Subcutaneous abdominal adipose tissue (tissue), 5 donors: ENCODE data around the gene LILRB1.

ENCODE experiments used
- H3K27ac ChIP-seq: one replicate; pipeline ENCODE4 v1.7.0; 2013; ENCODE audit warnings: low read depth, mild to moderate bottlenecking, inconsistent platforms, low read length, moderate library complexity
- H3K27me3 ChIP-seq, 5 donors: one replicate each; pipeline ENCODE4 v1.7.0; 2013; ENCODE audit warnings: low read length in 5 of 5, inconsistent platforms in 1 of 5; ENCODE audit not compliant: control insufficient read depth in 5 of 5, insufficient read depth in 4 of 5
- H3K36me3 ChIP-seq, 5 donors: one replicate each; pipeline ENCODE4 v1.7.0; 2013; ENCODE audit warnings: low read length in 5 of 5; ENCODE audit not compliant: control insufficient read depth in 5 of 5, insufficient read depth in 5 of 5
- H3K4me1 ChIP-seq, 5 donors: one replicate each; pipeline ENCODE4 v1.7.0; 2013; ENCODE audit warnings: low read length in 5 of 5, mild to moderate bottlenecking in 3 of 5, moderate library complexity in 1 of 5; ENCODE audit not compliant: control insufficient read depth in 5 of 5, insufficient read depth in 5 of 5
- H3K4me3 ChIP-seq, 5 donors: one replicate each; pipeline ENCODE4 v1.7.0; 2013; ENCODE audit warnings: low read length in 5 of 5, low read depth in 1 of 5
- H3K9ac ChIP-seq, 5 donors: one replicate each; pipeline ENCODE4 v1.7.0; 2013; ENCODE audit warnings: low read length in 5 of 5, mild to moderate bottlenecking in 4 of 5, moderate library complexity in 3 of 5
- H3K9me3 ChIP-seq, 5 donors: one replicate each; pipeline ENCODE4 v1.7.0; 2013; ENCODE audit warnings: low read length in 5 of 5; ENCODE audit not compliant: control insufficient read depth in 5 of 5
- donor health status: healthy.
- donor health status: healthy.
- donor health status: healthy.
- donor health status: healthy.
- donor health status: healthy.

The LILRB1 gene

GRCh38 chr19:54660306-54660705 is 30.0 kb downstream of the LILRB1 start:
- no peak overlapping the region for H3K9ac ChIP-seq
- peaks cover 0 to 6% (median 0%) of the 10 kb centered on the region in 5 donors for H3K36me3 ChIP-seq
- no peaks in the 10 kb centered on the region for H3K9me3 ChIP-seq
- no peak overlapping the region for H3K27ac ChIP-seq
- H3K27me3 ChIP-seq = peaks cover under 1 to 13% (median 4%) of the 10 kb centered on the region in 5 donors
- no peak overlapping the region for H3K4me3 ChIP-seq
- peaks cover 0 to 25% (median 10%) of the 10 kb centered on the region in 5 donors for H3K4me1 ChIP-seq

- H3K4me3 ChIP-seq = no peak overlapping the region
- H3K27ac ChIP-seq = no peak overlapping the region
- no peak overlapping the region for H3K9ac ChIP-seq
- peaks cover 0 to 10% (median 0%) of the 10 kb centered on the region in 5 donors for H3K36me3 ChIP-seq
- H3K9me3 ChIP-seq = no peaks in the 10 kb centered on the region
- H3K4me1 ChIP-seq = peaks cover 0 to 28% (median 10%) of the 10 kb centered on the region in 5 donors
- H3K27me3 ChIP-seq = peaks cover 2 to 16% (median 5%) of the 10 kb centered on the region in 5 donors
These were observed 30.7 kb downstream of the LILRB1 start for GRCh38 chr19:54660964-54661363.

GRCh38 chr19:54661846-54662481 is 31.7 kb downstream of the LILRB1 start:
- H3K9ac ChIP-seq = no peak overlapping the region
- H3K9me3 ChIP-seq = peaks cover 0 to 2% (median 0%) of the 10 kb centered on the region in 5 donors
- H3K4me1 ChIP-seq = peaks cover 0 to 28% (median 10%) of the 10 kb centered on the region in 5 donors
- H3K36me3 ChIP-seq = peaks cover 0 to 11% (median 0%) of the 10 kb centered on the region in 5 donors
- no peak overlapping the region for H3K4me3 ChIP-seq
- peaks cover 4 to 21% (median 5%) of the 10 kb centered on the region in 5 donors for H3K27me3 ChIP-seq
- no peak overlapping the region for H3K27ac ChIP-seq

DNA sequence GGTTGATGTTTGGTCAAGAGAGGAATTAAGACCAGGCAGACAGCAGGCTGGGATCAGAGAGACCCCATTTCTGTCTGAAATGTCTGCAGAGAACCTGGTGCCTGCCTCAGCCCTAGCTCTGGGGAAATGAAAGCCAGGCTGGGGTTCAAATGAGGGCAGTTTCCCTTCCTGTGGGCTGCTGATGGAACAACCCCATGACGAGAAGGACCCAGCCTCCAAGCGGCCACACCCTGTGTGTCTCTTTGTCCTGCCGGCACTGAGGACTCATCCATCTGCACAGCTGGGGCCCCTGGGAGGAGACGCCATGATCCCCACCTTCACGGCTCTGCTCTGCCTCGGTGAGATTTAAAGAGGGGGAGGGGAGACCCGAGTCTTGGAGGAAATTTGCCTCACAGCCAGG is 32.4 kb downstream of the LILRB1 start, which contains the start of gene LILRB4:
Gene LILRB4 (plus strand): TSS at position 256 of the 400 bp plus-strand sequence. CDS start 49 bp downstream, at position 305.
- Histone ChIP-seq H3K4me1 (peaks cover 0 to 28% (median 10%) of the 10 kb centered on the region in 5 donors), H3K27me3 (peaks cover 4 to 21% (median 5%) of the 10 kb centered on the region in 5 donors), H3K9me3 (peaks cover 0 to 9% (median 0%) of the 10 kb centered on the region in 5 donors), H3K9ac (no peak within 1 kb of the TSS), H3K27ac (no peak within 1 kb of the TSS), H3K4me3 (peak within 1 kb of the TSS in 2 of 5 donors; percentile 11 to 52), H3K36me3 (peaks cover 0 to 16% (median 0%) of the 10 kb centered on the region in 5 donors)

GRCh38 chr19:54665530-54665929 is 35.2 kb downstream of the LILRB1 start:
- H3K9me3 ChIP-seq = peaks cover 0 to 19% (median 4%) of the 10 kb centered on the region in 5 donors
- H3K4me3 ChIP-seq = no peak overlapping the region
- H3K9ac ChIP-seq = no peak overlapping the region
- H3K4me1 ChIP-seq = peaks cover 0 to 26% (median 10%) of the 10 kb centered on the region in 5 donors
- peaks cover 4 to 19% (median 5%) of the 10 kb centered on the region in 5 donors for H3K27me3 ChIP-seq
- no peak overlapping the region for H3K27ac ChIP-seq
- H3K36me3 ChIP-seq = peaks cover 0 to 19% (median 0%) of the 10 kb centered on the region in 5 donors

DNA sequence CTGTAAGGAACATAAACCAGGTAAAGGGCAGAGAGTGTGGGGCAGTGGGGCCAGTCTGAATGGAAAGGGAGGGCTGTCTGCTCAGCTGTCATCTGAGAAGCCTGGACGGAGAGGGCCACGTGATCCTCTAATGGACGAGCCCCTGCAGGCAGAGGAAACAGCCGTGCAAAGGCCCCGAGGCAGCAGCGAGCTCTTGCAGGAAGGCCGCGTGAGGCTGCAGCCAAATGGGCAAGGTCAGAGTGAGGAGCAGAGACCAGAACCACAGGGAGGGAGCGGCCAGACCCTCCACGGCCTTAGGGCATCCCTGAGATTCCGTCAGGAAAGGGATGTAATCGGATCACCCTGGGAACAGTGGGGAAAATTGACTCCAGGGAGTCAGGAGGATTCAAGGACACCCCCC is 36.9 kb downstream of the LILRB1 start:
- Histone ChIP-seq H3K36me3 (peaks cover 0 to 19% (median 0%) of the 10 kb centered on the region in 5 donors), H3K9ac (no peak overlapping the region), H3K27me3 (peaks cover 0 to 28% (median 13%) of the 10 kb centered on the region in 5 donors), H3K9me3 (peaks cover 0 to 19% (median 4%) of the 10 kb centered on the region in 5 donors), H3K27ac (no peak overlapping the region), H3K4me3 (no peak overlapping the region), H3K4me1 (peaks cover 0 to 29% (median 14%) of the 10 kb centered on the region in 5 donors)

DNA sequence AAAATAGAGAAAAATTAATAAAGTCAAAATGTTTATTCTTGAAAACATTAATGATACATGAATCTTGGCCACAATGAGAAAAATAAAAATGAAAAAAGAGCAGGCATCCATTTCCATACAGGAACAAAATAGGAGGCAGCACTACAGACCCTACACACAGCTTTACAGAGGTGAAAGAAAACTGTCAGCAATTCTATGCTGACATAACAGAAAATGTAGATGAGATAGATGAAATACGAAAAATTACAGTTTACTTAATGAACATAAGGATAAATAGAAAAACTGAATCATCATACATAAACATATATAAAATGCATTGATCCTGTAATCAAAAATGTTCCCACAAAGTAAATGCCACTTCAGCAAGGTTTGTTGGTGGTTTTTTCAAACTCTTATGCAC is 38.1 kb downstream of the LILRB1 start:
- H3K27me3 ChIP-seq = peaks cover 0 to 28% (median 13%) of the 10 kb centered on the region in 5 donors
- H3K9ac ChIP-seq = no peak overlapping the region
- peaks cover 0 to 19% (median 4%) of the 10 kb centered on the region in 5 donors for H3K9me3 ChIP-seq
- peaks cover 0 to 19% (median 0%) of the 10 kb centered on the region in 5 donors for H3K36me3 ChIP-seq
- H3K4me1 ChIP-seq = peaks cover 0 to 26% (median 11%) of the 10 kb centered on the region in 5 donors
- H3K4me3 ChIP-seq = no peak overlapping the region
- H3K27ac ChIP-seq = no peak overlapping the region

DNA sequence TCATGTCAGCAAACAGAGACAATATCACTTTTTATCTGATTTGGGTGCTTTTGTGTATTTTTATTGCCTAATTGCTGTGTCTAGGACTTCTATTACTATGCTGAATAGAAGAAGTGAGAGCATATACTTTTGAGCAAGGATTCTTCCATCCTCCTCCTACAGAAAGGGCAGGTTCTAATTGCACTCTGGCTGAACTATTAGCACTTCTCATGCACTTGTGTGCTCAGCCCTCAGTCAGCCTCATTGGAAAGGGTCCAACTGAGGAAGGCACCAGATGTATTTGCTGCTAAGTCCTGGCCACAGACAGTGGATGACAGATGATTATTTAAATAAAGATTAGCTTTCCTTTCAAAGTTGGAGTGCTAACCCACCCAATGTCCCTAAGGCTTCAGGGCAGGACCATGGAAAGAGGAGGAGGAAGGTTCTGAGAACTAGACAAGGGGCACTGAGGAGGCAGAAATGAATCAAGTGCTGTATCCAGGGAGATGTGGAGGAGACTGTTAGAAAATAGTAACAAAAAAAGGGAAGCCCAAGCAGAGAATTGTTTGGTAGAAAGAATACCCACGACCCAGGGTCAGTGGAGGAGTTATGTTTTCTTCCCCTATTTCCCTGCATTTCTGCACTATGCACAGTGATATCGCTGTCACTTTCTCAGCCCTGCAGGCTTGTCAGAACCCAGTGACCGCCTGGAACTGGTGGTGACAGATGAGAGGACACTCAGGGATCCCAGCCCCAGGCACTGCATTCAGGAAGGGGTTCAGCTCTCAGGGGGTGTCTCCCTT is 40.5 kb downstream of the LILRB1 start:
- Histone ChIP-seq H3K27me3 (peaks cover 0 to 17% (median 11%) of the 10 kb centered on the region in 5 donors), H3K4me3 (no peak overlapping the region), H3K4me1 (peaks cover 0 to 11% (median 7%) of the 10 kb centered on the region in 5 donors), H3K9ac (no peak overlapping the region), H3K36me3 (peaks cover 0 to 9% (median 0%) of the 10 kb centered on the region in 5 donors), H3K9me3 (peaks cover 0 to 19% (median 4%) of the 10 kb centered on the region in 5 donors), H3K27ac (no peak overlapping the region)

- peaks cover 3 to 16% (median 9%) of the 10 kb centered on the region in 5 donors for H3K27me3 ChIP-seq
These were observed 42.9 kb downstream of the LILRB1 start for GRCh38 chr19:54673222-54673621.

More at GRCh38 chr19:54673222-54673621, 42.9 kb downstream of the LILRB1 start:
- peaks cover 0 to 7% (median 2%) of the 10 kb centered on the region in 5 donors for H3K9me3 ChIP-seq
- no peak overlapping the region for H3K9ac ChIP-seq
- no peaks in the 10 kb centered on the region for H3K36me3 ChIP-seq
- peaks cover 0 to 11% (median 7%) of the 10 kb centered on the region in 5 donors for H3K4me1 ChIP-seq
- no peak overlapping the region for H3K27ac ChIP-seq
- no peak overlapping the region for H3K4me3 ChIP-seq
